ENCODE measurements around the gene EGR2.

DNA sequence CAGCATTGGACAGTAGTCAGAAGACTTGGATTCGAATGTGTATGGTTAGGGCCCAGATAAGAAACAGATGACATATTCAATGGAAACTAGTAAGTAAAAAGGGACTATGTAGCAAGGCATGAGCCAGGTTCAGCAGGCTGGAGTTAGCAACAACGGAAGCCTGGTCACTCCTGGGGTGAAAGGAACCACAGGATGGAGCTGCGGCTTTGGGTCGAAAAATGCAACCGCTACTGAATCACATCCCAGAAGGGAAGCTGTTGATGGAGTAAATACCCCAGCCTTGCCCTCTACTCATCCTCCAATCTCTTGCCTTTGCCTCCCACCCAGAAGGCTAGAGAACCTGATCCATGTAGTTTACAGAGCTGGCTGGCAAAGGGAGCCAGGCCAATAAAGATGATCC lies 37.5 kb upstream of the EGR2 start:
- no peak for TF ChIP-seq HEYL (CRISPR knock-in tag; IDR thresholded peaks at IDR 0.05)
- TF ChIP-seq, protein P1, sequence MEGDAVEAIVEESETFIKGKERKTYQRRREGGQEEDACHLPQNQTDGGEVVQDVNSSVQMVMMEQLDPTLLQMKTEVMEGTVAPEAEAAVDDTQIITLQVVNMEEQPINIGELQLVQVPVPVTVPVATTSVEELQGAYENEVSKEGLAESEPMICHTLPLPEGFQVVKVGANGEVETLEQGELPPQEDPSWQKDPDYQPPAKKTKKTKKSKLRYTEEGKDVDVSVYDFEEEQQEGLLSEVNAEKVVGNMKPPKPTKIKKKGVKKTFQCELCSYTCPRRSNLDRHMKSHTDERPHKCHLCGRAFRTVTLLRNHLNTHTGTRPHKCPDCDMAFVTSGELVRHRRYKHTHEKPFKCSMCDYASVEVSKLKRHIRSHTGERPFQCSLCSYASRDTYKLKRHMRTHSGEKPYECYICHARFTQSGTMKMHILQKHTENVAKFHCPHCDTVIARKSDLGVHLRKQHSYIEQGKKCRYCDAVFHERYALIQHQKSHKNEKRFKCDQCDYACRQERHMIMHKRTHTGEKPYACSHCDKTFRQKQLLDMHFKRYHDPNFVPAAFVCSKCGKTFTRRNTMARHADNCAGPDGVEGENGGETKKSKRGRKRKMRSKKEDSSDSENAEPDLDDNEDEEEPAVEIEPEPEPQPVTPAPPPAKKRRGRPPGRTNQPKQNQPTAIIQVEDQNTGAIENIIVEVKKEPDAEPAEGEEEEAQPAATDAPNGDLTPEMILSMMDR (IDR thresholded peaks at IDR 0.05): no peak
- TF ChIP-seq, protein P2, sequence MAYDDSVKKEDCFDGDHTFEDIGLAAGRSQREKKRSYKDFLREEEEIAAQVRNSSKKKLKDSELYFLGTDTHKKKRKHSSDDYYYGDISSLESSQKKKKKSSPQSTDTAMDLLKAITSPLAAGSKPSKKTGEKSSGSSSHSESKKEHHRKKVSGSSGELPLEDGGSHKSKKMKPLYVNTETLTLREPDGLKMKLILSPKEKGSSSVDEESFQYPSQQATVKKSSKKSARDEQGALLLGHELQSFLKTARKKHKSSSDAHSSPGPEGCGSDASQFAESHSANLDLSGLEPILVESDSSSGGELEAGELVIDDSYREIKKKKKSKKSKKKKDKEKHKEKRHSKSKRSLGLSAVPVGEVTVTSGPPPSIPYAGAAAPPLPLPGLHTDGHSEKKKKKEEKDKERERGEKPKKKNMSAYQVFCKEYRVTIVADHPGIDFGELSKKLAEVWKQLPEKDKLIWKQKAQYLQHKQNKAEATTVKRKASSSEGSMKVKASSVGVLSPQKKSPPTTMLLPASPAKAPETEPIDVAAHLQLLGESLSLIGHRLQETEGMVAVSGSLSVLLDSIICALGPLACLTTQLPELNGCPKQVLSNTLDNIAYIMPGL (CRISPR knock-in tag; IDR thresholded peaks at IDR 0.05; ENCODE audit: borderline replicate concordance): no peak
- TF ChIP-seq NFE2L2 (conservative IDR thresholded peaks at IDR 0.05; ENCODE audit: low read length): no peak
- TF ChIP-seq, protein P3, sequence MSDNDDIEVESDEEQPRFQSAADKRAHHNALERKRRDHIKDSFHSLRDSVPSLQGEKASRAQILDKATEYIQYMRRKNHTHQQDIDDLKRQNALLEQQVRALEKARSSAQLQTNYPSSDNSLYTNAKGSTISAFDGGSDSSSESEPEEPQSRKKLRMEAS (IDR thresholded peaks at IDR 0.05): no peak
- no peak for TF ChIP-seq RAD21 (conservative IDR thresholded peaks at IDR 0.05 in 1 of 2, IDR thresholded peaks at IDR 0.05 in 1 of 2)
- no peak for TF ChIP-seq POLR2A (IDR thresholded peaks at IDR 0.05; ENCODE audit: low read length)
- TF ChIP-seq MYC (IDR thresholded peaks at IDR 0.05; ENCODE audit: borderline replicate concordance, low read length): no peak
- no peak for TF ChIP-seq ZC3H11A (IDR thresholded peaks at IDR 0.05)
